ENCODE data around the gene PHETA1.
A peak's percentile ranks its signal among the peaks of the same experiment; 100 is the strongest.

PHETA1 gene

GRCh38 chr12:111409780-111410430 lies 41.0 kb upstream of the PHETA1 start:
- Histone ChIP-seq H3K4me2 (ENCODE audit: low read length) (no peak overlapping the region), H2AFZ (ENCODE audit: low read depth, low read length) (no peak overlapping the region), H3K27me3 (ENCODE audit: low read depth, low read length) (peaks cover 5% of the 10 kb centered on the region; the same call in 1 of the 2 replicates), H3K4me1 (ENCODE audit: low read length) (peaks cover 29% of the 10 kb centered on the region), H3K36me3 (replicated peaks; ENCODE audit: low read depth, low read length) (no peaks in the 10 kb centered on the region), H4K20me1 (ENCODE audit: insufficient read depth, low read length) (peaks cover 78% of the 10 kb centered on the region), H3K4me3 (ENCODE audit: low read length) (no peak overlapping the region), H3K9me3 (ENCODE audit: insufficient read depth, low read length) (no peaks in the 10 kb centered on the region), H3K79me2 (ENCODE audit: low read length) (peaks cover 84% of the 10 kb centered on the region), H3K9ac (ENCODE audit: low read length) (no peak overlapping the region), H3K27ac (ENCODE audit: low read length) (no peak overlapping the region)
- TF ChIP-seq CTCF (IDR thresholded peaks at IDR 0.05; ENCODE audit: low read depth, low read length) (no peak), EZH2phosphoT487 (IDR thresholded peaks at IDR 0.05; ENCODE audit: low read depth) (no peak)

GRCh38 chr12:111409403-111409779 lies 40.5 kb upstream of the PHETA1 start:
- H3K36me3 ChIP-seq (replicated peaks; ENCODE audit: low read depth, low read length): no peaks in the 10 kb centered on the region

GRCh38 chr12:111408686-111409402 lies 39.9 kb upstream of the PHETA1 start:
- H3K36me3 ChIP-seq (replicated peaks; ENCODE audit: low read depth, low read length): no peaks in the 10 kb centered on the region
- peaks cover 39% of the 10 kb centered on the region for H3K4me1 ChIP-seq (ENCODE audit: low read length)
- no peak overlapping the region for H3K27ac ChIP-seq (ENCODE audit: low read length)
- peaks cover 5% of the 10 kb centered on the region; the same call in 1 of the 2 replicates for H3K27me3 ChIP-seq (ENCODE audit: low read depth, low read length)
- no peak overlapping the region for H2AFZ ChIP-seq (ENCODE audit: low read depth, low read length)
- no peak for TF ChIP-seq EZH2phosphoT487 (IDR thresholded peaks at IDR 0.05; ENCODE audit: low read depth)
- no peak for TF ChIP-seq CTCF (IDR thresholded peaks at IDR 0.05; ENCODE audit: low read depth, low read length)
- peak overlapping the region; percentile 13; the same call in 1 of the 2 replicates for H3K4me2 ChIP-seq (ENCODE audit: low read length)
- H3K4me3 ChIP-seq (ENCODE audit: low read length): no peak overlapping the region
- H4K20me1 ChIP-seq (ENCODE audit: insufficient read depth, low read length): peaks cover 67% of the 10 kb centered on the region
- peaks cover 74% of the 10 kb centered on the region for H3K79me2 ChIP-seq (ENCODE audit: low read length)
- H3K9me3 ChIP-seq (ENCODE audit: insufficient read depth, low read length): no peaks in the 10 kb centered on the region
- H3K9ac ChIP-seq (ENCODE audit: low read length): no peak overlapping the region

More at GRCh38 chr12:111409403-111409779, 40.5 kb upstream of the PHETA1 start:
- no peak overlapping the region for H2AFZ ChIP-seq (ENCODE audit: low read depth, low read length)
- no peak overlapping the region for H3K4me3 ChIP-seq (ENCODE audit: low read length)
- TF ChIP-seq CTCF (IDR thresholded peaks at IDR 0.05; ENCODE audit: low read depth, low read length) (no peak), EZH2phosphoT487 (IDR thresholded peaks at IDR 0.05; ENCODE audit: low read depth) (no peak)
- peaks cover 73% of the 10 kb centered on the region for H4K20me1 ChIP-seq (ENCODE audit: insufficient read depth, low read length)
- peaks cover 79% of the 10 kb centered on the region for H3K79me2 ChIP-seq (ENCODE audit: low read length)
- no peak overlapping the region for H3K27ac ChIP-seq (ENCODE audit: low read length)
- peaks cover 34% of the 10 kb centered on the region for H3K4me1 ChIP-seq (ENCODE audit: low read length)
- H3K4me2 ChIP-seq (ENCODE audit: low read length): no peak overlapping the region
- H3K9me3 ChIP-seq (ENCODE audit: insufficient read depth, low read length): no peaks in the 10 kb centered on the region
- peaks cover 5% of the 10 kb centered on the region; the same call in 1 of the 2 replicates for H3K27me3 ChIP-seq (ENCODE audit: low read depth, low read length)
- no peak overlapping the region for H3K9ac ChIP-seq (ENCODE audit: low read length)

GRCh38 chr12:111408116-111408440 lies 39.2 kb upstream of the PHETA1 start:
- H3K27ac ChIP-seq (ENCODE audit: low read length): no peak overlapping the region
- peaks cover 45% of the 10 kb centered on the region for H3K4me1 ChIP-seq (ENCODE audit: low read length)

More at GRCh38 chr12:111408116-111408440, 39.2 kb upstream of the PHETA1 start:
- Histone ChIP-seq H3K9me3 (ENCODE audit: insufficient read depth, low read length) (no peaks in the 10 kb centered on the region), H3K4me2 (ENCODE audit: low read length) (peak overlapping the region; percentile 92), H3K9ac (ENCODE audit: low read length) (no peak overlapping the region), H3K36me3 (replicated peaks; ENCODE audit: low read depth, low read length) (no peaks in the 10 kb centered on the region), H3K27me3 (ENCODE audit: low read depth, low read length) (peaks cover 5% of the 10 kb centered on the region; the same call in 1 of the 2 replicates), H2AFZ (ENCODE audit: low read depth, low read length) (no peak overlapping the region), H3K79me2 (ENCODE audit: low read length) (peaks cover 67% of the 10 kb centered on the region), H4K20me1 (ENCODE audit: insufficient read depth, low read length) (peaks cover 60% of the 10 kb centered on the region), H3K4me3 (ENCODE audit: low read length) (peak overlapping the region; percentile 88; the same call in 1 of the 2 replicates)
- TF ChIP-seq EZH2phosphoT487 (IDR thresholded peaks at IDR 0.05; ENCODE audit: low read depth) (no peak), CTCF (IDR thresholded peaks at IDR 0.05; ENCODE audit: low read depth, low read length) (no peak)
